Measurements from ENCODE around the gene SBF1. TPM values are rescaled to one million over a fixed set of nuclear protein-coding genes. Genes with fewer than 3 reads are reported as not detected.

SBF1 gene
- total and polyA plus RNA-seq, 5 donors, result 39.2 to 54.8 (median 53.4) TPM

GRCh38 chr22:50490531-50491308 is 15.9 kb upstream of the SBF1 start:
- H3K27me3 ChIP-seq (ENCODE audit: control insufficient read depth, insufficient read depth), result no peaks in the 10 kb centered on the region
- no peaks in the 10 kb centered on the region for H3K9me3 ChIP-seq (ENCODE audit: control insufficient read depth, low read length)
- WGBS, result 62% methylated on average over 27 of the region's 27 CpGs
- H3K4me3 ChIP-seq (ENCODE audit: low read length), result no peak overlapping the region
- intact Hi-C loops (cut with DNase I), result loop anchor here in 1 of 4 donors (10.0 kb wide), 1 partner anchor 114 kb away; the partner anchor contains the start of gene MAPK8IP2
- no peaks in the 10 kb centered on the region for H3K4me1 ChIP-seq (ENCODE audit: control insufficient read depth, insufficient read depth, low read length)
- ATAC-seq (no peak), DNase-seq (no peak)
- H3K27ac ChIP-seq (ENCODE audit: low read length), result no peak overlapping the region

DNA sequence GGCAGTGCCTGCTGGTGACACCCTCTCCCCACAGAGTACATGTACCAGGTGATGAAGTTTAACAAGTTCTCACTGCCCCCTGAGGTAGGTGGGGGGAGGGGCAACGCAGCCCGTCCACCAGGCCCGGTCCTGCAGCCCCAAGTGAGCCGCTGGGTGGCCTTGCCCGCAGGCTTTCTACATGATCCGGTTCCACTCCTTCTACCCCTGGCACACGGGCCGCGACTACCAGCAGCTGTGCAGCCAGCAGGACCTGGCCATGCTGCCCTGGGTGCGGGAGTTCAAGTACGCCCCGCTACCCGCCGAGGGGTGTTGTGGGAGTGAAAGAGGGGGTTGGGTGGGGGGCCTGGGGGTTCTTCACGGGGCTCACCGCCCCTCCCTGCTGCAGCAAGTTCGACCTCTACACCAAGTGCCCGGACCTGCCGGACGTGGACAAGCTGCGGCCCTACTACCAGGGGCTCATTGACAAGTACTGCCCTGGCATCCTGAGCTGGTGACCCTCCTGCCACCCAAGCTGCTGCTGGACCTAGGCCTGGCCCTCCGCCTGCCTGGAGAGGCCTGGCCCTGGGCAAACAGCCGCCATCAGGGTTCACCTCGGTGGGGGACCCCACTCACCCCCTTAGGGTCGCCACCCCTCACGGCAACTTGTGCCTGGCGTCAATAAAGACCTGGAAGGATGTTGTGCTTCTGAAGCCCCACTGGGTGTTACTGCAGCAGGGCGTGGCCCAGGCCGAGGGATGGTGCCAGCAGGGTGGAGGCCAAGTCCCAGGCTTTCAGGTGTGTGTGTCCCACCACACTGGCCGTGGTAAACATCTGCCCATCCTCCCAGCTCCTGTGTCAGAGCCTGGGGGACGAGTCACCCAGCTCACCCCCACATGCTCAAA is 14.8 kb upstream of the SBF1 start:
- Histone ChIP-seq H3K4me1 (ENCODE audit: control insufficient read depth, insufficient read depth, low read length) (no peaks in the 10 kb centered on the region), H3K27ac (ENCODE audit: low read length) (no peak overlapping the region), H3K9me3 (ENCODE audit: control insufficient read depth, low read length) (no peaks in the 10 kb centered on the region), H3K27me3 (ENCODE audit: control insufficient read depth, insufficient read depth) (no peaks in the 10 kb centered on the region), H3K4me3 (ENCODE audit: low read length) (no peak overlapping the region)
- no peak for ATAC-seq
- WGBS, result 87% methylated on average over 31 of the region's 31 CpGs
- DNase-seq, result peak in 1 of 3 donors; percentile 42
- intact Hi-C loops (cut with DNase I), result loop anchor here in 1 of 4 donors (10.0 kb wide), 1 partner anchor 115 kb away; the partner anchor contains the start of gene MAPK8IP2

DNA sequence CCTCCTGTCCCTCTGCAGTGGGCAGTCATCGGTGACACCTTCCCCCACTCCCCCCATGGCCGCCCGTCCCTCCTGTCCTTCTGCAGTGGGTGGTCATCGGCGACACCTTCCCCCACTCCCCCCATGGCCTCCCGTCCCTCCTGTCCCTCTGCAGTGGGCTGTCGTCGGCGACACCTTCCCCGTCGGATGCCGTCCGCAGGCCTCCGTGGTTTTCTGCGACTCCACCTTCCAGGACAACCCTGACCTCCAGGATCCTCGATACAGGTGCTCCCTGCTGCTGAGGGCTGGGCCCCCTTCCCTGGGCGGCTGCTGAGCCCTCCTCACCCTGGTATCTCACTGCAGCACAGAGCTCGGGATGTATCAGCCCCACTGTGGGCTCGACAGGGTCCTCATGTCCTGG is 14.1 kb upstream of the SBF1 start:
- Histone ChIP-seq H3K27me3 (ENCODE audit: control insufficient read depth, insufficient read depth) (no peaks in the 10 kb centered on the region), H3K9me3 (ENCODE audit: control insufficient read depth, low read length) (no peaks in the 10 kb centered on the region), H3K4me1 (ENCODE audit: control insufficient read depth, insufficient read depth, low read length) (no peaks in the 10 kb centered on the region), H3K4me3 (ENCODE audit: low read length) (no peak overlapping the region), H3K27ac (ENCODE audit: low read length) (no peak overlapping the region)
- intact Hi-C loops (cut with DNase I), result no loop called here
- ATAC-seq (no peak), DNase-seq (peak in 1 of 3 donors; percentile 17)
- 66% methylated on average over 19 of the region's 19 CpGs for WGBS

GRCh38 chr22:50488006-50488677 is 13.3 kb upstream of the SBF1 start:
- intact Hi-C loops (cut with DNase I), result no loop called here
- Histone ChIP-seq H3K27me3 (ENCODE audit: control insufficient read depth, insufficient read depth) (no peaks in the 10 kb centered on the region), H3K4me1 (ENCODE audit: control insufficient read depth, insufficient read depth, low read length) (no peaks in the 10 kb centered on the region), H3K27ac (ENCODE audit: low read length) (no peak overlapping the region), H3K4me3 (ENCODE audit: low read length) (no peak overlapping the region), H3K9me3 (ENCODE audit: control insufficient read depth, low read length) (no peaks in the 10 kb centered on the region)
- WGBS, result 80% methylated on average over 18 of the region's 18 CpGs
- DNase-seq, result peak in 1 of 3 donors; percentile 41
- ATAC-seq, result peak in 1 of 2 donors; percentile 6

DNA sequence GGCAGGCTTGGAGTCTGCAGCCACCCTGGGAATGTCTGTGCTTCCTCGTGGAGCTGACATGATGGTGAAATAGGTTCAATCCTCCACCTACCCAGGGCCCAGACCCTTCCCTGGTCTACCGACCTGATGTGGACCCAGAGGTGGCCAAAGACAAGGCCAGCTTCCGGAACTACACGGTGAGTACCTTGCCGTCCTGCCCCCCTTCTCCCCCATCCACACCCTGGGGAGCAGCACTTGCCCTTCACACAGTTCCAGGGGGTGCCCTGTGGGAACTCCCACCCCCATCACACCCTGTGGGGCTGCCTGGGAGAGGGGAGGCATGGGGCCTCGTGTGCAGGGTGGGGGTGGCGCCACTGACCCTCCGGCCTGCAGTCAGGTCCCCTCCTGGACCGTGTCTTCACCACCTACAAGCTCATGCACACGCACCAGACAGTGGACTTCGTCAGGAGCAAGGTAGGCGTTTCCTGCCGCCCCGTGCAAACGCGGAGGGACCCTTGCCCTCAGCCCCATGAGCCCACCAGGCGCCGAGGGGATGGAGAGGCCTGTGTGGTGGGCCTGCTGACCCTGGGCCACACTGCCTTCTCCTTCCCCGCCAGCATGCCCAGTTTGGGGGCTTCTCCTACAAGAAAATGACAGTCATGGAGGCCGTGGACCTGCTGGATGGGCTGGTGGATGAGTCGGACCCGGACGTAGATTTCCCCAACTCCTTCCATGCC is 12.6 kb upstream of the SBF1 start:
- ATAC-seq, result no peak
- intact Hi-C loops (cut with DNase I), result no loop called here
- Histone ChIP-seq H3K4me3 (ENCODE audit: low read length) (no peak overlapping the region), H3K27ac (ENCODE audit: low read length) (no peak overlapping the region), H3K9me3 (ENCODE audit: control insufficient read depth, low read length) (no peaks in the 10 kb centered on the region), H3K27me3 (ENCODE audit: control insufficient read depth, insufficient read depth) (no peaks in the 10 kb centered on the region), H3K4me1 (ENCODE audit: control insufficient read depth, insufficient read depth, low read length) (no peaks in the 10 kb centered on the region)
- DNase-seq, result peak in 1 of 3 donors; percentile 14
- 78% methylated on average over 23 of the region's 23 CpGs for WGBS

GRCh38 chr22:50486561-50487289 is 11.9 kb upstream of the SBF1 start, which contains the start of gene MIOX:
TSS of gene MIOX (plus strand) at chr22:50486859. CDS start at chr22:50486898, 39 bp downstream.
- intact Hi-C loops (cut with DNase I), result no loop called here
- H3K4me1 ChIP-seq (ENCODE audit: control insufficient read depth, insufficient read depth, low read length), result no peaks in the 10 kb centered on the region
- H3K27ac ChIP-seq (ENCODE audit: low read length), result no peak within 1 kb of the TSS
- H3K9me3 ChIP-seq (ENCODE audit: control insufficient read depth, low read length), result no peaks in the 10 kb centered on the region
- H3K4me3 ChIP-seq (ENCODE audit: low read length), result no peak within 1 kb of the TSS
- no peaks in the 10 kb centered on the region for H3K27me3 ChIP-seq (ENCODE audit: control insufficient read depth, insufficient read depth)
- WGBS, result 64% methylated on average over 23 of the region's 23 CpGs
- peak in 1 of 3 donors; percentile 11 for DNase-seq
- no peak for ATAC-seq

GRCh38 chr22:50485221-50486131 is 10.6 kb upstream of the SBF1 start:
- Histone ChIP-seq H3K9me3 (ENCODE audit: control insufficient read depth, low read length) (no peaks in the 10 kb centered on the region), H3K4me1 (ENCODE audit: control insufficient read depth, insufficient read depth, low read length) (no peaks in the 10 kb centered on the region), H3K4me3 (ENCODE audit: low read length) (no peak overlapping the region), H3K27me3 (ENCODE audit: control insufficient read depth, insufficient read depth) (no peaks in the 10 kb centered on the region), H3K27ac (ENCODE audit: low read length) (no peak overlapping the region)
- ATAC-seq (no peak), DNase-seq (peak in 1 of 3 donors; percentile 49)
- WGBS, result 63% methylated on average over 29 of the region's 29 CpGs
- intact Hi-C loops (cut with DNase I), result no loop called here

DNA sequence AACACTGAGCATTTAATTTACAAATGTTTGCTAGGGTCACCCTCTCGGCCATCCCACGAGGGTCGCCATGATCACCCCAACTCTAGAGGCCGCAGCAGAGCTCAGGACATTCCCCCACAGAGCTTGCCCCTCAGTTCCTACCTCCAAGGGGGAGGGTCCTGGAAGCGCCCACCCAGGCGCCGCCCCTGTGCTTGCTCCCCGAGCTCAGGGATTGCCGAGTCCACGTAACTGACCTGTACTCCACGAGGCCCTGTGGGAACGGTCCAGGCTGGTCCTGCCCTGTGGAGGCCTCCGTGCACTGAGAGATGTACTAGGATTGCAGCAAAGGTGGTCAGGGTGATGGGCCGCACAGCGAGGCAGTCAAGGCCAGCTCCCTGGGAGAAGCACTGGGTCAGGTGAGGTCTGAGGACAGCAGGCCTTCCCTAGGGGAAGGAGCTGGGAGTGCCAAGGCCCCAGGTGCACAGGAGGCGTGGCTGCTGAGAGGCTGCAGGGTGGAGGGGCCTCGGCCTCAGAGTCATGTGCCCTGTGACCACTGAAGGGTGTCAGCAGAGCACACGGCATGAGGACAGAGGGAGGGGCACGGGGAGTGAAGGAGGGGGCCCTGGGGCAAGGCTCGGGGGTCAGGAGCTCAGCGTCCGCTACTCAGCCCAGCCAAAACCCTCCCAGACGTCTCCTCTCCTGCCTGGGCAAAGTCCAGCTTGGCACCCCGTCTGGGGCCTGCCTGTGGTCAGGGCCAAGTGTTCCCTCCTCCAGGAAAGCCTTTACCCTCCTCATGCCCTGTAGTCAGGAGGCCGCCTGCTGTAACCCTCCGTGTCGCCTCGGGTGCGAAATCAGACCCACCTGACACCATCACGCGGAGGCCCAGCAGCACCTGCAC is 9.4 kb upstream of the SBF1 start:
- no peak overlapping the region for H3K4me3 ChIP-seq (ENCODE audit: low read length)
- ATAC-seq (no peak), DNase-seq (peak in 1 of 3 donors; percentile 48)
- 85% methylated on average over 31 of the region's 31 CpGs for whole genome bisulfite sequencing
- H3K27ac ChIP-seq (ENCODE audit: low read length), result no peak overlapping the region
- intact Hi-C loops (cut with DNase I), result no loop called here
- no peaks in the 10 kb centered on the region for H3K4me1 ChIP-seq (ENCODE audit: control insufficient read depth, insufficient read depth, low read length)
- no peaks in the 10 kb centered on the region for H3K9me3 ChIP-seq (ENCODE audit: control insufficient read depth, low read length)
- no peaks in the 10 kb centered on the region for H3K27me3 ChIP-seq (ENCODE audit: control insufficient read depth, insufficient read depth)

Data from right cardiac atrium (tissue), 5 donors.